Erythroblast (primary cell): Measurements from ENCODE around the gene RIPK1.

Source experiments
- GATA1 ChIP-seq: IDR thresholded peaks from 2 replicates; pipeline ENCODE4 v1.6.1; 2011; ENCODE audit warnings: low read depth, mild to moderate bottlenecking, control low read depth, low read length, moderate library complexity
- POLR2A ChIP-seq: IDR thresholded peaks from 2 replicates; pipeline ENCODE4 v1.6.1; 2011; ENCODE audit warnings: mild to moderate bottlenecking, low read length

DNA sequence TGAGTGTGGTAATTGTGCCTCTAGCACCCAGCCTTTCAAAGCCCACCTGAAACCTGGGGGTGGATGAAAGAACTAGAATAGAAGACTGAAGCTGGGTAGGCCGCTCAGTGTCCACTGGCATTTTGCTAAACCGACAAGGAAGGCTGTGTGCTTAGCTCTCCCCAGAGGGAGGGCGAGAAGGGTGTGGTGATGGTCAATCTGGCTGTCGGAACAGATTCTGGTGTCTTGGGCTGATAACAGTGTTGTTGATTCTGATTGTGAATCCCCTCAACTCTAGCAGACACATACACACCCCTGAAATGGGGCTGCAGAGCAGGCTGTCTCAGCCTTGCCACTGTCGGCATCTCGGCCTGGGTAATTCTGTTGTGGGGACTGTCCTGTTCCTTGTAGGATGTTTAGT, 46.1 kb downstream of the RIPK1 start:
- TF ChIP-seq POLR2A = no peak
- no peak for TF ChIP-seq GATA1
